ENCODE results near the gene NECTIN1.

The NECTIN1 gene

DNA sequence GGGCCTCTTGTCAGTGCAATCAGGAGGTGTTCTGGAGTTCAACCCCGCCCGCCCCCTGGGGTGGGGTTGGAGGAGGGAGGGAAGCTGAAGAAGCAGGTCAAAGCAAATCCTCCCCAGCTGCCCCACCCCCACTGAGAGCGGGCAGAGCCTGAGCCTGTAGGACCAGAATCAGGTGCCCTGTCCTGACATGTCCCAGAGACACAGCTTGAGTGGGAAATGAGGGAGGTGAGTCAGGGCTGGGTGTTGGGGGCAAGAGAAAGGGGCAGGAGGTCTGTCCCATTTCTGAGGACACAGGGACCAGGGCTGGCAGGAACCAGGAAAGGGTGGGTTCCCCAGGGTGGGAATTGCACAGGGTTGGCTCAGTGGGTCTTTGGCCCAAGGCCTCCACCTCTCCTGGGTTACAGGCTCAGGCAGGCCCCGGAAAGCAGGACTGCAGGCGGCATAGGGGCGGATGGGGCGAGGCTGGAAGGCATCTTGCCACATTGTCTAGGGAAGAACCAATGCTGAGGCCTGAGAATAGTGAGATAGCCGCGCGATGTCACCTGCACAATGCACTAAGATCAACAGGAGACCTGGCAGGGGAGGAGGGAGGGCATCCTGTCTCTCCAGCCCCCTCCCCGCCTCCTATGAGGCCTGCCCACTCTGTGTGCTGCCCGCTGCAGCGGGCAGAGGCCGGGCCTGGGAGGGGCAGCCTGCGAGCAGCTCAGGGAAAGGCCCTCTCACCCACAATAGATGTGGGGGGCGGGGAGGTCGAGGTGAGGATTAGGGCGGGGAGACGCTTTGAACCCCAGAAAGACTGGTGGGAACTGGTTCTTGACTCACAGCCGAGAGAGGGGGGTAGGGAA lies 32.4 kb downstream of the NECTIN1 start:
- no peak for DNase-seq (ENCODE audit: low read depth in 2 of 2, low spot score in 1 of 2)

DNA sequence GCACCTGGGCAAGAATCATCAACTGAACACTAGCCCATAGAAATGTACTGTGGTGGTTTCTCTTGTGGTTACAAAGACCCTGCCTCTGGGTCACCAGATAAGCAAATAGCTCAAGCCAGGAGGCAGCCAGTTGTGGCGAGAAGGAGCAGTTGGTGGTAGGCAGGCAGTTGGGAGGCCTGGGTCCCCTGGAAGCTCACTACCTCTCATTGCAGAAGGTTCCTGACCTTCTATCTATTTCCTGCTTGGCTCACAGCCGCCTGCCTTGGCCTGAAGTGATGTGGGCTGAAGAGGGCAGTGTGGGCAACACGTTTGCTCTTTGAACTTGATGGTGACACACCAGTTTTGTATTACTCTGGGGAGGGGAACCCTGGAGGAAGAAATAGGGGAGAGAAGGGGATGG lies 34.7 kb downstream of the NECTIN1 start:
- no peak for DNase-seq (ENCODE audit: low read depth in 2 of 2, low spot score in 1 of 2)

DNA sequence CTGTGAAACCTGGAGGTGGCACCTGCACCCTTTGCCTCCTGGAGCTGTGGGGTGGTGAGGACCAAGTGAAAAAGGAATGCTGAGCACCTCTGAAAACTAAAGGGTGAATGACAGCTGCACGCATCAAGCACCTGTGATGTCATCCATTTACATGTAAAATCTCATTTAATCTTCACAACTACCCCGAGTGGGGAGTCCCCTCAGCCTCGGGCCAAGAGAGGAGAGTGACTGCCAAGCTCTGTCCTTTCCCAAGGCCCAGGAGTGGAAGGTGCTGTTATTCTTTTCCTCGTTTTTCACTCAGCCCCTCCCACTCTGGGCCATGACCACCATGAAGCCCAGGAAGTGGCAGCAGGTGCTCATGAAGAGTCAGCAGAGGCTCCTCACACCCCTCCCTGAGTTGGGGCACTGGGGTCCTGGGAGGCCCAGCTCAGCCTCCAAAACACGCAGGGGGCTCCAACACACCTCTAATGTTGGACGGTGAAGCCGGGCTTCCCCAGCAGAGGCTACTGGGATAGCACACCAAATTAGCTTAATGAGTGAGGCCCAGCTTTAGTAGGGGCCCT lies 35.7 kb downstream of the NECTIN1 start:
- no peak for DNase-seq (ENCODE audit: low read depth in 2 of 2, low spot score in 1 of 2)

DNA sequence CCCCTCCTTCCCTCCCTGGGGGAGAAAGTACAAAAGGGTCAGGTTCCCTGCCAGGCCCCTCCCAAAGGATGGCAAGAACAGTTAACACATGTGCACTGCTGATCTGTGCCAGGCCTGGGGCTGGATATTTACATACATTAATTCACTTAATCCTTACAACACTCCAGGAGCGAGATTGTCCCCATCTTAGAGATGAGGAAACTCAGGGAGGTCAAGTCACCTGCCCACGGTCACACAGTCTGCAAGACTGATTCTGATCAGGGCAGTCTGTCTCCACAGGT lies 36.5 kb downstream of the NECTIN1 start:
- no peak for DNase-seq (ENCODE audit: low read depth in 2 of 2, low spot score in 1 of 2)

DNA sequence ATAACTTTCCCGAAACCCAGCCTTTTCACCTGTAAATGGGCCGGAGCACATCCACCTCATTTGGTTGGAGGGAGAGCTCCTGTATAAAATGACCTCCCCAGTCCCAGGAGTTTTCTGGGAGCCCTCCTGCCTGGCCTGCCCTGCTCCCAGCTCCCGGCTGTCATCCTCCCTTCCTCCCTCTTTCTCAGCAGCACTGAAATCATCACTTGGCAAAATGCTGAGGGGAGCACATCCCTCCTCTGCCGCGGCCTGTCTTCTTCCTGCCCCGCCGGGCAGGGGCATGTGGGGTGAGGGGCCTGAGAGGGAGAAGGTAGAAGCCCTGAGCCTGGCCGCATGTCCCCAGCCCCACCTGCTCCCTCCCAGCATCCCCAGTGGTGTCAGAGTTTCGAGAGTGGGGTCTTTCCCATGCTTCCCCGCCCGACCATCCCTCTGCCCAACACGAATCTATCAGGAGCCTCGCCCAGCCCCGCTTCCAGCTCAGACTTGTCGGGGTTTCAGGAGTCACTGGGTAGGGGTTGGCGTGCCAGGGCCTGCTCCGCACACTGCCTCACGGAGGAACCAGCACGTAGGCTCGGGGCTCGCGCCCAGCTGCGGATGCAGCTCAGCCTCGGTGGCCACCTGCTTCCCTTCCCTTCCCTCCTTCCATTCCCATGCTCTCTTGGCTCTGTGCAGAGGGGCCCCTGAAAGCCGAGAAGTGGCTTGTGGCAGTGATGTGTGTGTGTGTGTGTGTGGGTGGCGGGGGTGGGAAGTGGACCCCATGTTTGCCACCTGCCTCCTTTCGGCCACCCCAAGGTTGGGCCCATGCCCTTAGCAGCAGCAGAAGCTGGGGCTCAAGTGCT lies 37.1 kb downstream of the NECTIN1 start:
- no peak for DNase-seq (ENCODE audit: low read depth in 2 of 2, low spot score in 1 of 2)

DNA sequence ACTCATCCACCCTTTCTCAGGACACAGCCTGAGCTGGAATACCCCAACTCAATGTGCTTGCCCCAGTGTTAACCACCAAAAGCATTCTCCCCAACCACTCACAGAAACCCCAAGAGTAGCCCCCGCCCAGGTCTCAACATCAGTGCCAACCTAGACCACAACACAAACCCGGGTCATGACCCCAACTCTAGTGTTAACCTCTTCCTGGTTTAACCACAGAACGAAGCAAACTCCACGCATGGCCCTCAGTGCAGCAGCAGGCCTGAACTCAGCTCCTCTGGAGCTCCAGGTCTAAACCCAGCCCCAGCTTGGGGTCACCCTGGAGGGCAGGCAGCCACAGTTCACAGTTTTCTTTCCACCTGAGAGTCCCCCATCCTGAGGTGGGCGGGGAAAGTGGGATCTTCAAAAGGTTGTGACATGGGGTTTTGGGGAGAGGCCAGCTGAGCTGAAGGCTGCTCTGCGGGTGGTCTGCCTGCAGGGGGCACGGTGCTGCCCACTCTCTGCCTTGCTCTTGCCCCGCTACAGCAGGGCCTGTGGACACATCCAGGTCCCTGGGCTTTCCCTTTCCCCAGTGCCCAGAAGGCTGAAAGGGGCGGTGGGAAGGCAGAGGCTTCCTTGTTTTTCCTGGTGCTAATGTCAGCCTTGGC lies 37.9 kb downstream of the NECTIN1 start:
- DNase-seq (ENCODE audit: low read depth in 2 of 2, low spot score in 1 of 2) = no peak

DNA sequence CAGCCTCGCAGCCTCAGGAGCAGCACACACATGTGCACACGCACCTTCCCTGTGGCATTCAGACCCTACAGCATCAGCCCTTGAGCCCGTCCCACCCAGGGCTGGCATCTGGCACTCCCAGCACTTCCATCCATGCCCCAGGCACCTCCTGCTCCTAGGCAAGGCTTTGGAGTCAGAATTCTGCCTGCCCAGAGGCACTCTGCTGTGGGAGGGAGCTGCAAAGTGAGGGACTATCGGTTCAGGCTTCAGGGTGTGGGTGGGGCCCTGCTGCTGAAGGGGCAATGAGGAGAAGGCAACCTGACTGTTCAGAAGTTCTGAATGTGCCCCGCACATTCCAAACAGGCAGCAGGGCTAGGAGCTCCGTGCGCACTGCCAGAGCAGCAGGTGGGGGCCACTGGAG lies 39.7 kb downstream of the NECTIN1 start:
- no peak for DNase-seq (ENCODE audit: low read depth in 2 of 2, low spot score in 1 of 2)

DNA sequence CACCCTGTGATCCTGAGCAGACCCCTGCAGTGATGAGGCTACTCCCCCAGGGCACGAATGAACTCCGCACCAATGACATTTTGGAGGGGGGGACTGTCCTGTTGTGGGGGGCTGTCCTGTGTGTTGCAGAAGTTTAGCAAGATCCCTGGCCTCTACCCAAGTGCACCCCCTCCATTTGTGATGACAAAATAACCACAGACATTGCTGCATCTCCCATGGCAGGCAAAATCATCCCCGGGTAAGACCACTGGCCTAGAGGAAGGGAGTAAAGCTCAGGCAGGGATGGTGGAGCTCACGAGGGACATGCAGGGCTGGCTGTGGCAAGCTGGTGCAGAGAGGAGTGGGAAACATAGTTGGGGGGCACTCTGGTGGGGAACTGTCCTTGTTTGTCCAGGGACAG lies 40.6 kb downstream of the NECTIN1 start:
- no peak for DNase-seq (ENCODE audit: low read depth in 2 of 2, low spot score in 1 of 2)

DNA sequence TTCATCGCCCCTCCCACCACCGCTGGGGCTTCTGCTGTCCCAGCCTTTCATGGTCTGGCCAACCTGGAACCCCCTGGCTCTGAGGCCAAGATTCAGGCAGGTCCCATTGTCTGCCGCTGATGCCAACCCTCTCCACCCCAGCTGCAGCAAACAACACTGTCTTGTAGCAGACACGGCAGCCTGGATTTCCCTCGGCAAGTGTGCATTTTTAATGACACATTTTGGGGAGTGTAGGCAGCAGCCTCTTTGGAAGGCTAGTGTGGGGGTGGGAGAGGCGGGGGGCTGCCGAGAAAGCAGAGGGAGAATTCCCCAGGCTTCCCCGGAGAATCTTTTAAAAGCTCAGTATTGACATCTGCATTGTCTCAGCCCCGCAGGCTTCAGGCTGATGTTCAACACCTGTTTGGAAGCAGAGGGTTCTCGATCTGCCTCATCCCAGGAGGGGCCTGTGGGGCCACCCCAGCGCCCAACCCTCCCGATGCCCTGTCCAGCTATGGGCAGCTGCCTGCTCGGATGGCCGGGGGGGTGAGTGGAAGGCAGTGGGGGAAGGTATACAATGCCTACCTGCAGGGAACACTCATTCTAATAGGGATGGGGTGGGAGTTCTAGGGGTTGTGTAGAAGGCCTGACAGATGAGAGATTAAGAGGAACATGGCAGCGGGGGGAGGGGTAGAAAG lies 41.5 kb downstream of the NECTIN1 start:
- DNase-seq (ENCODE audit: low read depth in 2 of 2, low spot score in 1 of 2) = no peak

DNA sequence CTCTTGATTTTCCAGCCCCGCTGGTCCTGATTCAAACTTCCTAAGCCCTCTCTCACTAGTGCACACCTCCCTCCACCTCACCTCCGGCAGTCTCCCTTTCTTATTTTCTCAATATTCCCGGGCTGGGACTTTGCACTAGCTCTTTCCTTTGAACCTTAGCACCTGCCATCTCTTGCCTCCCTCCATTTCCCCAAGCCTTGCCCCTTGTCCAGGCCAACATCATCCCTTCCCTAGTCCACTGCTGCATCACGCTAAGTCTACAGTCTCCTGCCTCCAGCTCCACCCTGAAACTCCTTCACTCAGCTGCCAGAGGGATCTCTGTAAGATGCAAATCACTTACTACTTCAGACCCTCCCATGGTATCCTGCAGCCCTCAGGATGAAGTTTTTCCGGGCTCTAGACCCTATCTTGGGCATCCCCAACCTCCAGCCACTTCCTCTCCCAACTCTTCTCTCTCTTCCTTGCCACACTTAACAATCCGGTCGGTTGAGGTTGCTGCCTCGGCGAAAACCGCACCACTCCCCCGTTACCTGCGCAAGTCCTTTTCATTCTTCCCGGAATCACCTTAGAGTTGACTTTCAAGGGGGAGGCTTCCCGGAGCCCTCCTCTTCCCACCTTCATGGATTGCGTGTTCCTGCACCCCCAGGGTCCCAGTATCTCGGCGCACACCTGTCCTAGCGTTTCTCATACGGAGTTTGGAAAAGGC lies 42.7 kb downstream of the NECTIN1 start:
- no peak for DNase-seq (ENCODE audit: low read depth in 2 of 2, low spot score in 1 of 2)

DNA sequence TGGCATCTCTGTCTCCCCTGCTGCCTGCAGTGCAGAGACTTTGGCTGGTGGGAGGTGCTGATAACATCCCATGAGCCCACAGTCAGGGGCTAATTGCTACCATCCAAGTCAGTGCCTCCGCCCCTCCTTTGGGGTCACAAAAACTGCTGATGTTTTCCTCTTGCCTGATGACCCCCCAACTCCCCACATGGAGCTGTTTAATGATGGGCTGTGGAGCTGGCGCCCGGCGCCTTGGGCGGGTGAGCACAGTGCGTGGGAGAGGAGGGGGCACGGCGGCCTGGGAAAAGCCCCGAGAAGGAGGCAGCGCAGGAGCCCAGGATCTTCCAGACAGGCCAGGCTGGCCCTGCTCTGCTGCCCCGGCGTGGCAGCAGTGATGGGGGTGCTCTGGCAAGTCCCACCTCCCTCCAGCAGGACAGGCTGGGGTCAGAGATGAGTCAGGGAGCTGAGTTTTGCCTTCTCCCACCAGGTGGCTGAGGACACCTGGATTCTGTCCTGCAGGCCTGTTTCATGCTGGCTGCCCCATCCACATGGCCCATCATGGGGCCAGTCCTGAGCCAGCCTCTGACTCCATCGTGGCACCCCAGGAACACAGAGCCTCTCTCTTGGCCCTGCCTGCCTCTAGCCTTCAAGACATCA lies 43.8 kb downstream of the NECTIN1 start:
- no peak for DNase-seq (ENCODE audit: low read depth in 2 of 2, low spot score in 1 of 2)

DNA sequence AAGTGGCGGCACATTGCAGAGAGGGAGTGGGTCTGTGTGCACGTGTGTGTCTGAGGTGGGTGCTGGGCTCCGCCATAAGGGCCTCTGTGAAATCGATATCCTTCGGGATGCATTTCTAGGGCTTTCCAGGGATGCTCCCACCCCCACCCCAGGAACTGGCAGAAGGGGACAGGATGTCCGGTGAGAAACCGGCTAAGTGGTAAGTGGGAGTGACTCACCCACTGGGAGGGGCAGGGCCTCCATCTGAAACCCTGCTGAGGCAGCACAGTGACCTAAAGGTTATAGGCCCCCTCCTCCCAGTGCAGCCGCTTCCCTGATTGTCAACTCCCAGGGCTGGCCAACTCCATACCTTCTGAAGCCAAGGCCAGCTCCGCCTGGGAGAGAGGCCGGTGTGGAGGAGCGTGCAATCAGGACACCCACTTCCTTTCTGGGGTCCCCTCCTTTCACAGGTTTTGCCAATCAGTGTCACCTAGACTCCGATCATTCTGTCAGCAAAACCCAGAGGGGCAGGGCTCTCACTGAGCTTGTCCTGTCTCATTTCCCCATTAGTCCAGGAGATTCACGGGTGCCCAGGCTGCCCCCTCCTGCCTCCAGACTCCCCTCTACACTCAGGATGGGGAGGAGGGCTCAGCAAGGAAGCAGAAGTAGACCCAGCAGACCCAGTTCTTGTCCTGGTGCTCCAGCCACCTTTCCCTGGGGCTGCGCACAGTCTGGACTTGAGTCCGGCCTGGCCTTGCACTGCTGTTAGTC lies 44.5 kb downstream of the NECTIN1 start:
- DNase-seq (ENCODE audit: low read depth in 2 of 2, low spot score in 1 of 2) = no peak

DNA sequence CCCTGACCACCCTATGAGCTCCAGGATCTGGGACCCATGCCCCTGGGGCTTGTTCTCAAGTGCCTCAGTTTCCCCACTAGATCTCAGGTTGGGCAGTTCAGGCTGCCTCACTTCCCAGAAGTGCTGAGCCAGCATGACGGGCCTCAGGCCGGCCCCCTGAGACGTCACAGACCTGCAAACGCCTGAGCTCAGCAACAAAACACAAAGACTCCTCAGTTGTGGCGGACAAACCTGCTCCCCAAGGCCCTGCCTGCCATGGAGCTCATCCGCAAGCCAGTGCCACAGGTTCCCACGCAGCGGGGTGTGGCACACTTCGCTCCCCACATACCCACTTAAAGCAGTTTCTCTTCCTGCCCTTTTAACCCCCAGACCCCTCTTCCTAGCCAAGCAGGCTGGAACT lies 45.2 kb downstream of the NECTIN1 start:
- DNase-seq (ENCODE audit: low read depth in 2 of 2, low spot score in 1 of 2) = no peak

DNA sequence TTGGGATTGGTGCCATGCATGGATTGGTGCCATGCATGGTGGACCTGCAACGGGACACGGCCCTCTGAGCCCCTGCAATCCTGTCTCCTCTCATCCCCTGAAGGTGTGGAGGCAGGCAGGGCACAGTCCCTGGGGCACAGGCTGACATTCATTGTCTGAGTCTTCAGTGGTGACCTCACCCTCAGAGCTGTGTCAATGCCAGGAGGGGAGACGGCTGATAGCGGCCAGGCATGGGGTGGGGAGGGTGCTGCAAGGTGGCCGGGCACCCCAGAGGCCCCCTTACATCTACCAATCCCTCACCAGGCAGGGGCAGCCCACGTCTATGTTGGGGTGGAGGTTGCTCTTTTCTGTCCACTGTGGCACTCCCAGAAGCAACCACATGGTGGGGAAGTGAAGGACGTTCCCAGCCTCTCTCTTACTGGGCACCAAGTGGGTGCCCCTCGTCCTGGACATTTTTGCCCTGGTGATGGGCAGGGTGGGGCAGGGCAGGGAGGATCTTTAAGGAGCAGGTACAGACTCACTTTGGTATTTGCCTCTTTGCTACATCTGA lies 47.6 kb downstream of the NECTIN1 start:
- DNase-seq (ENCODE audit: low read depth in 2 of 2, low spot score in 1 of 2) = no peak

DNA sequence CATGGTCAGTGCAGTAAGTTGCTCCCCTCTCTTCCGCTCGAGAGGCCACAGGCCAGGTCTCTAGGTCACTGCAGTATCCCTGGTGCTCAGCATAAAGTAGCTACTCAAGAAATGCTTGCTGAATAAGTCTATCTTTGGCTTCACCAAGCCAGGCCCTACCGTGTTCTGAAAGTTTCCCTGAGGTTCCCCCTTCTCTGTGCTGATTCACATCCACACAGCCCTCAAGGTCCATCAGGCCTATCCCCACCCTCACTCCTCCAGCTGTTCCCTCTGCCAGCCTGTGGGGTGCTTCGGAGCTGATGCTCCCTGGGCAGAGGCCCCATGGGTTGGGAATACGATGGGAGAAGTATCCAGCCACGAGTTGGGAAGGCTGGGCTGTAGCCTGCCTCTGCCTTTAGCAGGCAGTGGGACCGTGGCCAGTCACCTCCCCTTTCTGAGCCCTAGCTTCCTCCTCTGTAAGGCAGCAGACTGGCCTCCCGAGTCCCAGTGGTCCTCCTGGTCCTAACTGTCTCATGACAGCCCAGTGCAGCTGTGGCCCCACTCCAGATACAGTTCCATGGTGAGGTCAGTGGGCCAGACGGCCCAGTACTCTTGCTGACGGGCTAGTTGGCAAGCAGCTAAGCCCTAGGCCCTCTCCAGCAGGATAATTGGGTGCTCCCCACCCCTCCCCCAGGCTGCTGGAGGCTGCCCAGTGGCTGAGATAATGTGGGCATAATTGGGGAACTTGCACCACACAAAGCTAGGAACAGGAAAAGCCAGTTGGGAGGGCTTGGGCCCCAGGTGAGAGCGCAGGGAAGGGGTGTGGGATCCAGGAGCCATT lies 48.2 kb downstream of the NECTIN1 start:
- no peak for DNase-seq (ENCODE audit: low read depth in 2 of 2, low spot score in 1 of 2)

DNA sequence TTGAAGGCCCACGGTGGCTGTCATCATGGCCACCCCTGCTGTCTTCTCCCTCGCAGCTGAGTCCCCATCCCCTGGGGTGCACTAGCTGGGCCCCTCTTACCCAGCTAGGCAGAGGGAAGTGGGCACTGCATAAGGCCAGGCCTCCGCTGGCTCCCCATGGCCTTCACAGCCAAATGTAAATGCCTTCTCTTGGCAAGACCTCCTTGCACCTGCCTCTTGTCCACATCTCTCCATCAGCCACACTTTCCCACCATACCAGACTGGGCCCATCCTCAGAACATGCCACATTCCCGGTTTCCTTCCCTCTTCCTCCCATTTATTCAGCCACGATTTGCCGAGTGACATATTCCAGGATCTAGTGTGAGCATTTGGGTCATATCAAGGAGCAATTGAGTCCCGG lies 49.7 kb downstream of the NECTIN1 start:
- no peak for DNase-seq (ENCODE audit: low read depth in 2 of 2, low spot score in 1 of 2)

DNA sequence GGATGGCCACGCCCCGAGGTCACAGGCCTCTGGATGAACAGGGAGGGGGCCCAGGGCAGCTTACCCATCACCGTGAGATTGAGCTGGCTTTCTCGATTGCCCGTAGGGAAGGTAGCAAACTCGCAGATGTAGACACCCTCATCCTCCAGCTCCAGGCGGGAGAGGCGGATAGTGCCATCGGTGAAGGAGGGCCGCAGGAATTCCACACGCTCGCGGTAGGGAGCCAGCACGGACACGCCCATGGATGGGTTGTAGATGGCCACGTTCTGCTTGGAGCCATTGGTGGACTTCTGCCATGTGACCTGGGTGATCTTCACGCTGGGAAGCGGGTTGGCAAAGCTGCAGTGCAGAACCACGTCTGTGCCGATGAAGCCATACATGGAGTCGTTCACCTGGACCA lies 50.6 kb downstream of the NECTIN1 start:
- no peak for DNase-seq (ENCODE audit: low read depth in 2 of 2, low spot score in 1 of 2)

DNA sequence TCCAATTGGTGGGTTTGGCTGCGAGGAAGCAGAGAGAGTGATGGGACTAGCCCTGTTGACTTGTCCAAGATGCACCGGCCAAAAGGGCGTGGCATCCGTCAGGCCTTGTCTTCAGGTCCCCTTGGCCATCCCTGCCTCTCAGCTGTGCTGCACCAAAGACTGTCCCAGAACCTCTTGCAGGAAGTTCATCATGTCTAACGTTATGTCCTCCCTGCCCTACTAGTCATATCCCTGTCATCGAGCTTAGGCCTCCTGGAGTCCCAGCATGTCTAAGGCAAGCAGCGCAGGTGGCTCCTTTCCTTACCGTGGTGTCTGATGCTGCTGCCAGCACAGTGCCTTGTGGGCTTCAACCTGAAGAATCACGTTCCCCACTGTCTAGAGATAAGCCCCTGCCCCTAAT lies 51.2 kb downstream of the NECTIN1 start:
- no peak for DNase-seq (ENCODE audit: low read depth in 2 of 2, low spot score in 1 of 2)
